HL-60/S4 treated with retinoic acid at 250 ng/mL for 4 days and 3 days (cell line): ENCODE data around the gene CIDEC.
"Not testable (repeated sequence)": the region's sequence is repeated elsewhere in the genome, so short reads cannot be mapped to it uniquely, and the experiment has no call there.

Experiments
- in situ Hi-C: fragments of 300-500 bp; cut with MboI; formaldehyde crosslinking; loops from 2 replicates; pipeline ENCODE4 v1.7.0; 2022; ENCODE audit warnings: low sequenced_read_pairs

CIDEC gene

DNA sequence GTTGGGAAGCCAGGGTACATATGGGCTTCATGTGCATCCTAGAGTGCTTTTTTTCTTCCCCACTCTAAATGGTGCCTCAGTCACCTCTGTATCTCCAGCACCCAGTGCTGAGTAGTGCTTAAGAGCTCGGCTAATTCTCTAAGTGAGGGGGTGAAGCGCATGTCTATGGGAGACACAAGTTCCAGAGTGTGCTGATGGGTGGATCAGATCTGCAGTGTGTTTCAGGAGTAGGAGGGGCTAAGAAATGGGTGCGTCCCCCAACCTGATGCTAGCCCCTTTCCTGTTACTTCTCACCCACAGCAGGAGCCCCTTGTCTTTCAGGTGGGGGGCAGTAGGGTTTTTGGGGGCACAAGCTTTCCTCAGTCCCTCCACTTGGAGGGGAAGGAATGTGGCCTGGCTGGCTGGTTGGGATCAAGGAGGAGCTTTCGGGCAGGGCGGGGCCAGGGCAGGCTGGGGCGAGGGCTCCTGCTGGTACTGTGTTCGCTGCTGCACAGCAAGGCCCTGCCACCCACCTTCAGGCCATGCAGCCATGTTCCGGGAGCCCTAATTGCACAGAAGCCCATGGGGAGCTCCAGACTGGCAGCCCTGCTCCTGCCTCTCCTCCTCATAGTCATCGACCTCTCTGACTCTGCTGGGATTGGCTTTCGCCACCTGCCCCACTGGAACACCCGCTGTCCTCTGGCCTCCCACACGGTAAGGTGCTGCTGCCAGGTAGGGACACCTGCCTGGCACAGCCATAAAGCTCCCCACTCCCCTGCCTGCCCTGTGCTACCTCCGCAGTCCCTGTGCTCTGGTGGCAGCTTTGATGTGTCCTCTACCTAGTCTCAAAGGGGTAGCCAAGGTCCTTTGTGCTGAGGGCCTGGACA, 22.6 kb upstream of the CIDEC start, which contains the start of gene IL17RE:
IL17RE (plus strand) TSS at position 477 of the 866 bp plus-strand sequence; CDS start at position 562, 85 bp downstream.
- in situ Hi-C loops: no loop called here

DNA sequence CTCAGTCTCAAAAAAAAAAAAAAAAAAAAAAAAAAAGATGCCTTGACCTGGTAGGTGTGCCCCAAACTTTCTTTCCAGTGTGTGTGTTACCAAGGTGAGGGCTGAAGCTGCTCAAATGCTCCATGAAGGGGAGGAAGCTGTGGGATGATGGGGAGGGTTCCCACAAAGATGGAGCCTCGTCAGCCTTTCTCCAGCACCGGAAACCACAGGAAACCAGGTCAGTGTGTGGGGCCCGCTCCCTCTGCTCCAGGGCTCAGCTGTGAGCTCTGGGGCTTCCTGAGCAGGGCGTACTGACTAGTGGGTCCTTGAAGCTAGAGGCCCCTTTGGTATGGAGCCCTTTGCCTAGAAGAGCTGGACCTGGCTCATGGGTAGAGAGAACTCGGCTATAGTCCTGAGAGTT, 21.9 kb upstream of the CIDEC start:
- in situ Hi-C loops: no loop called here

DNA sequence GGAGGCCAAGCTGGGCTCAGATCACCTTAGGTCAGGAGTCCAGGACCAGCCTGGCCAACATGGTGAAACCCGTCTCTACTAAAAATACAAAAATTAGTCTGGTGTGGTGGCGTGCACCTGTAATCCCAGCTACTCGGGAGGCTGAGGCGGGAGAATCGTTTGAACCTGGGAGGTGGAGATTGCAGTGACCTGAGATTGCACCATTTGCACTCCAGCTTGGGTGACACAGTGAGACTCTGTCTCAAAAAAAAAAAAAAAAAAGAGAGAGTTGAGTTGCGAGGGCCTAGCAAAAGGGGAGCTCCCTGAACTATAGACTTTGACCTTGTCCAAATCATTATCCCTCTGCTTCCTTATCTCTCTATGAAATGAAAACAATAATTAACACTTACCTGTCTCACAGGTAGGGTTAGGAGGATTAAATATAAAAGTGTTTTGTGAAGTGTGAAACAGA, 20.9 kb upstream of the CIDEC start:
- in situ Hi-C loops: not testable (repeated sequence)

DNA sequence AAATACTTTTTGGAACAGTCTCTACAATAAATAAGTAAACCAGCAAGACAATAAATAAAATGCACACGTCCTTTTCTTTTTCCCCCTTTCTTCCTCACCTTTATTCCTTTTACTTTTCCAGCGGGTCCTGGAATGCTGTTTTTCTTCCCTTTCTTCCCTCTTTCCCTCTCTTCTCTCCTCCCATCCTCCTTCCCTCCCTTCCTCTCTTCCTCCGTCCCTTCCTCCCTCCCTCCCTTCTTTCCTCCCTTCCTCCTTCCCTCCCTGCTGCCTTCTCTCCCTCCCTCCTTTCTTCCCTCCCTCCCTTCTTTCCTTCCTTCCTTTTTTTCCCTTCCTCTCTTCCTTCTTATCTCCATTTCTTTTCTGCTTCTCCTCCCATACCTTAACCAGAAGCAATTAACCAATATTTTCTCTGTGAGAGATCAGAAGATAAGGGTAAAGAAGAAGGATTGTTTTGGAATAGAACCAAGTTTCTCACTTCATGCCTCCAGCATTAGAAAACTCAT, 19.3 kb upstream of the CIDEC start:
- in situ Hi-C loops: no loop called here

DNA sequence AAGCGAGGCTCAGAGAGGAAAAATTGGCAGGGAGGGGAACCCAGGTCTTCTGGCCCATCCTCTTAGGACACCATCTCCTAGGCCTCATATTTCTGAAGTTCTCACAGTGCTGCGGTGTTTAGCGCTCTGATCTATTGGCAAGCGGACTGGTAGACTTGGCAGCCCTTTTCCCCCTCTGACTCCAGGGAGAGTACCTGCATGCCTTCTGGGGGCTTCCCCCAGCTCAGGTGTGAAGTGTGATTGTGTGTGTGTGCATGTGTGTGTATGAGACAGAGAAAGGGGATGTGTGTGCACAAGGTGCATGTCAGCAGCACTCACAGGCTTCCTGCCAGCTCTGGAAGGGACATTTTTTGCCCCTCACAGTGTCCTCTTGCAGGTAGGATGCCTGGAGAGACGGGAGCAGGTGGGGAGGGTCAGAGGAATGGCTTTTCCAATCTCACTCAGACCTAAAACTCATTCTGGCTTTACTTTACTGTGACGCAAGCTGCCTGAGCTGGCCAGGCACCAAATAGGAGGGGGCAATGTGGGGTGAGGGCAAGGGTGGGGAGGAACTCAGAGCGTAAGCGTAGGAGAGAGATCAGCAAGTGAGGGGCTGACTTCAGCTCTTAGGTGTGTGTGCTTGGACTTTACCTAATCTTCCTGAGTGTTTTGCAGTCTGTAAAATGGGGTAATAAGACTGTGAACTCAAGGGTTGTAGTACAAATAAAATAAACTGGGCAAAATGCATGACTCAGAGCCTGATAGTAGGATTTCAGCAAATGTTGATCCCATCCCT, 18.6 kb upstream of the CIDEC start:
- in situ Hi-C loops: no loop called here

DNA sequence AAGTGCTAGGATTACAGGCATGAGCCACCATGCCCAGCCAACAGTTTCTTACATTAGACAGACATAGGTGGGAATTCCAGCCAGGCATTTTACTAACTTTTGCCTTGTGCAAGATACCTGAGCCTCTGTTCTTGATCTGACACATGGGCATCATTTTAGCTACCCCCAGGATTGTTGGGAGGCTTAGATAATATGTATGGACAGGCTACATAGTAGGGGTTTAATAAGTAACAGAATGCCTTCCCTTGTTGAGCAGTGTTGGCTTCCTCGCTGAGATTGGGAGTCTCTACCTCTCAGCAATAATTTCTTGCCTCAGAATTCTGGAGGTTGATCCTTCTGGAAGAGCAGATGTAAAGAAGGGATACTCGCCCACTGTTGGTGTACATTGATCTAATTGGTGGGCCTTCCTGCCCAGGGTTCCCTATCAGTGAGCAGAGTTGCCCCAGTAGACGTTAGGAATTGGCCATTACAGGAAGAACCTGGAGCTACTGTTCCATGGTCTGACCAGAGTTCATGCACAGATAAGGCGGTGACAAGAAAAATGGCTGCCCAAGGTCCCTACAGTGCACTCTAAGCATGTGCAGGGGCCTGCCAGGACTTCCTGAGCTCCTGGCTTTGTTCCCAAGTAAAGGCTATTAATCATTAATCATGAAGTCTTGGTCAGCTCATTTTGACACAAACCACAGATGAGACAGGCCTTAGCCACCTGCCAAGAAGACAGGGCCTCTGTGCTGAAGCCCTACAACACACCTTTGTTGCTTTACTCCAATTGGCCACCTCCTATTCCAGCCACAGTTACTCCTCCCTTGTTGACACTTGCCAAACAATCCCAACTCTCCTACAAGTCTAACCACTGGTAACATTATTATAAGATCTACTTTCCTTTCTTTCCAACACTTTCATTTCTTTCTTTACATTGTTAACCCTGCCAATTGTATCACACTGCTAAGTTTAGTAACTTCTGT, 17.6 kb upstream of the CIDEC start:
- in situ Hi-C loops: no loop called here

DNA sequence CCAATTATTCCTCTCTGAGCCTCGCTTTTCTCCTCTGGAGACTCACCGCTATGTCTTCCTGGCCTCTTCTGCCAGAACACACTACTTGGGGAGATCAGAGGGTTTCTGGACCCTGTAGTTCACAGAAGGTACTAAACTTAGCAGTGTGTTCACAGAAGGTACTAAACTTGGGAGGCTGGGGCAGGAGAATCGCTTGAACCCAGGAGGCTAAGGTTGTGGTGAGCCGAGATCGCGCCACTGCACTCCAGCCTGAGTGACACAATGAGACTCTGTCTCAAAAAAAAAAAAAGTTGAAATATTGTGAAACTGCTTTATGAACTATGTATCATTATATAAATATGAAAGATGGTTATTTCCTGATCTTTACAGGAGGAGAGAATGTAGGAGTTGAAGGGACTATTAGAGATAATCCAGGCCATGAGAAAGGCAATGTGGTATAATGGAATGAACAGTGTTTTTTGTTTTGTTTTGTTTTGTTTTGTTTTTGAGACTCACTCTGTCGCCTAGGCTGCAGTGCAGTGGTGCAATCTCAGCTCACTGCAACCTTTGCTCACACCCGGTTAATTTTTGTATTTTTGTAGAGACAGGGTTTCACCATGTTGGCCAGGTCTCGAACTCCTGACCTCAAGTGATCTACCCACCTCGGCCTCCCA, 16.8 kb upstream of the CIDEC start:
- in situ Hi-C loops: not testable (repeated sequence)

DNA sequence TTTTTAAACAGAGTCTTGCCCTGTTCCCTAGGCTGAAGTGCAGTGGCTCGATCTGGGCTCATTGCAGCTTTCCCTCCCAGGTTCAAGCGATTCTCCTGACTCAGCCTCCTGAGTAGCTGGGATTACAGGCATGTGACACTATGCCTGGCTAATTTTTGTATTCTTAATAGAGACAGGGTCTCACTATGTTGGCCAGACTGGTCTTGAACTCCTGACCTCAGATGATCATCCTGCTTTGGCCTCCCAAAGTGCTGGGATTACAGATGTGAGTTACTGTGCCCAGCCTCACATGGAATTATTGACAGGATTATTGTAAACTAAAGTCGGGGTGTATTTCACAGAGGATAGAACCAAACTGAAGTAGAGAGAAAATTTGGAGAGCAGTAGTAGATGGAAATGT, 15.7 kb upstream of the CIDEC start:
- in situ Hi-C loops: not testable (repeated sequence)

DNA sequence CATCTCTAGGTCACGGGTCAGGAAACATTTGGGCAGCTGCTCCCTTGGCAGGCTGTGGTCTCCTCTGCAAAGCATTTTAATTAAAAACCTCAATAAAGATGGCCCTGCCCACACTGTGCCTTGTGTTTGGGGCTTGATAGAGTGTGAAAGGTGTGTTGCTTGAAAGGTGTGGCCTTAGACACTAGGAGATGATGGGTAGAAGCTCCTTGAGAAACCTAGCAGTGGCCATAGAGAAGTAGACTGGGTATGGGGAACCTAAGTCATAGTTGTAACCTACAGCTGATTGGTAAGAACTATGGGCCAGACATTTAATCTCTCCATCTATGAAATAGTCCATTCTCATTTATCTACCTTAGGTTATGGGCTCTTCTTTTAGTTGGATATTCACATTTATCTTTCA, 13.7 kb upstream of the CIDEC start:
- in situ Hi-C loops: no loop called here

DNA sequence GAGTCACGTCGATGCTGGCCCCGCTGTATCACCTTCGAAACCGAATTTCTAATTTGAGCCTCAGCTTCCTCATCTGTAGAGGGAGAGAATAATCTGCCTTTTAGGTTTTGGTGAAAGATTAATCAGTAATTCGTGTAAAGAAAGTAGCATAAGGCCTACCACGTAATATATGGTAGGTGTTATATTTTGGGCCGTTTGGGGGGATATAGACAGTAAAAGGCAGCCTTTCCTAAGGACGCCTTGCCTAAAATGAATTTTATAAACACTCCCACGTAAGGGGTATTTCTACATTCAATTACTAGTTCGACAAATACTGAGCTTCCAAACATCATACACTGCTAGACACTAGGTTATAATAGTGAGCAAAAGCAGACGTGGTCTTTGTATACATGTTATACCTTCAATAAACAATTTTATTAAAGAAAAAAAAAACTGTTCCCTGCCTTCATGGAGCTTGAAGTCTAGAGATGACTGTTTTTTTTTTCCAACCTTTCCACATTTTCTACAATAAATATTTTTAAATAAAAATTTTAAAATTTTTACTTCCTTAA, 11.1 kb upstream of the CIDEC start:
- in situ Hi-C loops: no loop called here

DNA sequence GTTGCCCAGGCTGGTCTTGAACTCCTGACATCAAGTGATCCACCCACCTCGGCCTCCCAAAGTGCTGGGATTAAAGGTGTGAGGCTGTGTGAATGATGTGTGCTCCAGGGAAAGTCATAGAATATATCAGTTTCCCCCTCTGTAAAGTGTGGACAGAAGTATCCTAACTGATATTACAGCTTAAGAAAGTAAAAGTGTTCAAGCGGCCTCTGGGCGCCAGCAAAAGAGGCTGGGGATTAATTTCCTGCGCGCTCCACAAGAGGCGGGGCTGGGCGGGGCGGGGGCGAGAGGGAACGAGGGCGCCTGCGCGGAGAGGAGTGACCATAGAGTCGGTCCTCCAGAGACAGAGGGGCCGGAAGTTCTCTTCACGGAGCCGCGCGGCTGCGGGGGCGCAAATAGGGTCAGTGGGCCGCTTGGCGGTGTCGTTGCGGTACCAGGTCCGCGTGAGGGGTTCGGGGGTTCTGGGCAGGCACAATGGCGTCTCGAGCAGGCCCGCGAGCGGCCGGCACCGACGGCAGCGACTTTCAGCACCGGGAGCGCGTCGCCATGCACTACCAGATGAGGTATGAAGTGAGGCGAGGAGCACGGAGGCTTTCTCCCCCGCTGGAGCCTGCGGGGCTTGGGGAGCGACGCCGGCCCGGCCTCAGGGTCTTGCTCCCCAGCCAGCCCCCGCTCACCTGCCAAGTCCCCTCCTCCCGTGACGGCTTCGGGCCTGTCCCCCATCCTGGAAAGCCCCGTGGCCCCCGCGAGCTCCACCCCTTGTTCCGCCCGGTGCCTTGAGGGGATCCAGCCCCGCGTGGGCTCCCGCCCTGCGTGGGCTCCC, 10.4 kb upstream of the CIDEC start, which contains the start of gene JAGN1:
JAGN1 (plus strand) TSS at position 362 of the 823 bp plus-strand sequence; CDS start at position 475, 113 bp downstream.
- in situ Hi-C loops: no loop called here

DNA sequence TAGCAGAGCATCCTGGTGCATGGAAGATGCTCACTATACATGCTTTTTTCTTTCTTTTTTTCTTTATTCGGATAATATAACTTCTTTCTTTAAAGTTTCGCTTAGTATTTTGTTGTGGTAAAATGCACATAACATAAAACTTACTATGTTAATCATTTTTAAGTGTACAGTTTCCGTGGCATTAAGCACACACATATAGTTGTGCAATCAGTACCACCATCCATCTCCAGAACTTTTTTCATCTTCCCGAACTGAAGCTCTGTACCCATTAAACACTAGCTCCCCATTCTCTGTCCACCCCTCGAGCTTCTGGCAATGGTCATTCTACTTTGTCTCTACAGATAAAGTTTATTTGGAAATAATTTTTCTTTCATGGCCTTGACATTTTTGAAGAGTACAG, 9.4 kb upstream of the CIDEC start:
- in situ Hi-C loops: no loop called here

DNA sequence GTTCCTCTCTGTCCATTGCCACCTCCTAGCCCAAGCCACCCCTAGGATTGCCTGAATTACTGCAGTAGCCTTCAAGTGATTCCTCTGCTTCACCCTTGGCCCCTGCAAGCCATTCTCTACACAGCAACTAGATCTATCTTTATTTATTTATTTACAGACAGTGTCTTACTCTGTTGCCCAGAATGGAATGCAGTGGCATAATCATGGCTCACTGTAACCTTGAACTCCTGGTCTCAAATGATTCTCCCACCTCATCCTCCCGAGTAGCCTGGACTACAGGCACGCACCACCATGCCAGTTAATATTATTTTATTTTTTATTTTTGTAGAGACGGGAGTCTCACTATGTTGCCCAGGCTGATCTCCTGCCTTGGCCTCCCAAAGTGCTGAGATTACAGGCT, 8.5 kb upstream of the CIDEC start:
- in situ Hi-C loops: no loop called here

DNA sequence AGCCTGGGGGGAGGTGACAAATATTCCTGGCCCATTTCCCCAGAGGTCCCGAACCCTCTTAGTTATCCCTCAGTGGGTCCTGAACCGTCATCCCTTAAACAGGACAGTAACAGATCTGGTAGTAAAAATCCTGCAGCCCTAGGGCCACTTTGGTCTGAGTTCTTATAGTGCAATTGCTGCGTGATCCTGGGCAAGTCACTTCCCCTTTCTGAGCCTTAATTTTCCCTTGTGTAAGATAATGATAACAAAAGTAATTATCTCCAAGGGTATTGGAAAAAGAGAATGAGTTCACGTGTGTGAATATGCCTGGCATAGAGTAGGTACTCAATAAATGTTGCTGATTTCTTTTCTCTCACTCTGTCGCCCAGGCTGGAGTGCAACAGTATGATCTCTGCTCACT, 7.4 kb upstream of the CIDEC start:
- in situ Hi-C loops: no loop called here

DNA sequence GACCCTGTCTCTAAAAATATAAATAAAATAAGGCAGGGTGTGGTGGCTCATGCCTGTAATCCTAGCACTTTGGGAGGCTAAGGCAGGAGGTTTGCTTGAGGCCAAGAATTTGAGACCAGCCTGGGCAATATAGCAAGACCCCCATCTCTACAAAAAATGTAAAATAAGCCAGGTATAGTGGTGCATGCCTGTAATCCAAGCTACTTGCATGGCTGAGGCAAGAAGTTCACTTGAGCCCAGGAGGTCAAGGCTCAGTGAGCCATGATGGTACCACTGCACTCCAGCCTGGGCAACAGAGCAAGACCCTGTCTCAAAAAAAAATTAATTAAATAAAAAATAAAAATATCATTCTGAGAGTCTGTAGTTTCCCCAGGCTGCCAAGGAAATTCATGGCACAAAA, 6.3 kb upstream of the CIDEC start:
- in situ Hi-C loops: no loop called here

DNA sequence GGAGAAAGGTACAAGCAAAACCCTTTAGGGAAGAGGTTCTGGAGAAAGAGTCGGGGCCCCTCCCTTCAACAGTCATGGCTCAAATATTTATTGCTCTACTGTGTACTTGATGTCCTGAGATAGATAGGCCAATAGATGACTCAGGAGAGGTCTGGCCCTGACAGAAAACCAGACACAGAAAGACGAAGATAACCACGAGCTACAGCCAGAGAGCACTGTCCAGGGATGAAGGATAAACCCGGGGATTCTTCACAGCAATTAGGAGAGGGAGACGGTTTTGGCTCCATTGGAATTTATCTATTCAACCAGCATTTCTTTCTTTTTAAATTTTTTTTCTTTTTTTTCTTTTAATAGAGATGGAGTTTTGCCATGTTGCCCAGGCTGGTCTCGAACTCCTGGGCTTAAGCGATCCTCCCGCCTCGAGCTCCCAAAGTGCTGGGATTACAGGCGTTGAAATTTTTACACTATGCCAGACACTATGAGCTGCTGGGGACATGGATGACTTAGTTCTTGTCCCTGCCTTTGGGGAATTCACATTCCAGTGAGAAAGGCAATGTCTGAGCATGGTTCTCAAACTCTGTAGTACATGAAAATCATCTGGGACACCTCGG, 4.6 kb upstream of the CIDEC start:
- in situ Hi-C loops: no loop called here

DNA sequence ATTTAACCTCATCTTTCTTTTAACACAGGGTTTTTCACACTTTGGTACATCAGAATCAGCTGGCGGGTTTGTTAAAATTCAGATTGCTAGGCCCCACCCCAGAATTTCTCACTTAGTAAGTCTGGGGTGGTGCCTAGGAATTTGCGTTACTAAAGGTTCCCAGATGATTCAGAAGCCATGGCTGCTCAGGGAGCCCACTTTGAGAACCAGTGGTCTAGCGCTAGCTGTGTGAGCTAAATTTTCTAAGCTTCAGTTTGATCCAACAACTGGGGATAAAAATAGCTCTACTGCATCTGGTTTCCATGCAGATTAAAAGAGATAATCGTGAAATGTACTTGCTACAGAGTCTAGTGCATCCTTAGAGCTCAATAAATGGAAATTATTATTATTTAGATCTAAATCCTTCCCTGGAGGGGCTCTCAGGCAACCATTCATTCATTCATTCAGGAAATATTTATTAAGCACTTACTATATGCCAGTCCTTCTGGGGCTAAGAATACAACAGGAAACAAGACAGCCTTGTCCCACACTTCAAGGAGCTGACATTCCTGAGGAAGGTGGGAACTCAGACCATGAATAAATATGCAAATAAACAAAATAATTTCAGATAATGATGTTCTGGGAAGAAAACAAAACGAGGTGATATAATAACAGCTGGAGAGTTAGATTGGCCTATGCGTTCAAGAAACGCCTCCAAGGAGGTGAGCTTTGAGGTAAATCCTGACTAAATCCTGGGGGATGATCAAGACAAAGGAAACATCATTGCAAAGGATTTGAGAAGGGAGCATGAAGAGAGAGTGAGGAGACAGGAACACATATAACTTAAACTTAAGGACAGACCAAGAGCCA, 3.9 kb upstream of the CIDEC start:
- in situ Hi-C loops: no loop called here

DNA sequence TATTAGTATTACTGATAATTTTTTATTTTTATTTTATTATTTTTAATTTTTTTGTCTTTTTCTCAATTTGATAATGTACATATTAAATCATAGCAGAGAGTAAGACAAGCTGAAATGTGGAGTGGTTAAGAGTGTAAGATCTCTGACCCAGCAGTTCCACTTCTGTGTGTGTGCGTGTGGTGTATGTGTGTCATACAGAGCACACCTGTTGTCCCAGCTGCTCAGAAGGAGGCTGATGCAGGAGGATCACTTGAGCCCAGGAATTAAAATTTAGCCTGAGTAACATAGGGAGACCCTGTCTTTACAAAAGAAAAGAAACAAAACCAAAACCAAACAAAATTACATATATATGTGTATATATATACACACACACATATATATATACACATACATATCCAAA, 1.4 kb upstream of the CIDEC start:
- in situ Hi-C loops: no loop called here
